Right lobe of liver (tissue), 4 donors: ENCODE data around the gene PLCD1.

Source experiments
- CTCF ChIP-seq, 4 donors: fragments of 200-600 bp in 3 of 4; fragments of 450-650 bp in 1 of 4; IDR thresholded peaks; one replicate each; pipeline versions ENCODE4 v1.5.1 to v1.8.0; 2016 to 2022; ENCODE audit warnings: antibody characterized with exemption in 4 of 4, mild to moderate bottlenecking in 2 of 4
- POLR2A ChIP-seq: fragments of 450-650 bp; IDR thresholded peaks from one replicate; pipeline ENCODE4 v1.6.1; 2017; ENCODE audit warnings: antibody characterized with exemption, mild to moderate bottlenecking
- donor health status: DM: no; HTN: no; CAD: no.
- donor health status: DM: no; HTN: no; CAD: no.
- donor health status: DM: no; HTN: yes; CAD: no.

GRCh38 chr3:38054499-38055001, 25.1 kb upstream of the PLCD1 start:
- no peak for TF ChIP-seq CTCF (IDR thresholded peaks at IDR 0.05)
- TF ChIP-seq POLR2A = no peak
